ENCODE data around the gene PUSL1. TPM values are rescaled to one million over a fixed set of nuclear protein-coding genes. Genes with fewer than 3 reads are reported as not detected.

PUSL1 gene
- total and polyA plus RNA-seq, 2 of the 13 experiments (the other 11 are each of a cell fraction or from before 2014, with no cell fraction given) = 8.3 to 22.2 TPM

GRCh38 chr1:1344655-1345361 lies 36.4 kb downstream of the PUSL1 start (continued):
- TF ChIP-seq CAMTA2 (CRISPR knock-in tag; IDR thresholded peaks at IDR 0.05; ENCODE audit: borderline replicate concordance) (0 out of 2 replicates have a peak, but pooled peaks have one; percentile 24), ATF4 (CRISPR knock-in tag; IDR thresholded peaks at IDR 0.05) (no peak), THAP9 (CRISPR knock-in tag; IDR thresholded peaks at IDR 0.05; ENCODE audit: borderline replicate concordance) (0 out of 2 replicates have a peak, but pooled peaks have one; percentile 52), KDM3A (CRISPR knock-in tag; IDR thresholded peaks at IDR 0.05; ENCODE audit: low read depth) (0 out of 2 replicates have a peak, but pooled peaks have one; percentile 35), RXRA (CRISPR knock-in tag; IDR thresholded peaks at IDR 0.05) (peak; percentile 43; the same call in 1 of the 2 replicates), ARID4A (CRISPR knock-in tag; IDR thresholded peaks at IDR 0.05; ENCODE audit: borderline replicate concordance) (peak; percentile 38; the same call in 1 of the 2 replicates), NCOA1 (CRISPR knock-in tag; IDR thresholded peaks at IDR 0.05) (no peak), ARNT2 (CRISPR knock-in tag; IDR thresholded peaks at IDR 0.05; ENCODE audit: low read depth) (0 out of 2 replicates have a peak, but pooled peaks have one; percentile 37), RBM39 (IDR thresholded peaks at IDR 0.05; ENCODE audit: low read depth, low read length, poor library complexity, severe bottlenecking) (peak; percentile 42), FOSL1 (CRISPR knock-in tag; IDR thresholded peaks at IDR 0.05; ENCODE audit: borderline replicate concordance) (0 out of 2 replicates have a peak, but pooled peaks have one; percentile 27), AGO1 (IDR thresholded peaks at IDR 0.05; ENCODE audit: low read depth, low read length, poor library complexity, severe bottlenecking) (peak; percentile 34), NCOR1 (IDR thresholded peaks at IDR 0.05; ENCODE audit: borderline replicate concordance, low read length) (no peak), ATF3 (CRISPR knock-in tag; IDR thresholded peaks at IDR 0.05) (peak; percentile 41; the same call in 1 of the 2 replicates), RBFOX2 (IDR thresholded peaks at IDR 0.05; ENCODE audit: low read depth, low read length) (0 out of 2 replicates have a peak, but pooled peaks have one; percentile 15), ZNF343 (CRISPR knock-in tag; IDR thresholded peaks at IDR 0.05) (no peak), SP1 (IDR thresholded peaks at IDR 0.05) (no peak), SP1 (CRISPR knock-in tag; IDR thresholded peaks at IDR 0.05) (peak; percentile 28; the same call in 1 of the 2 replicates), SAP130 (CRISPR knock-in tag; IDR thresholded peaks at IDR 0.05; ENCODE audit: low read depth) (peak; percentile 38), ZNF460 (CRISPR knock-in tag; IDR thresholded peaks at IDR 0.05; ENCODE audit: borderline replicate concordance) (no peak)

Measured in HepG2 (cell line).